ENCODE data around the gene MAML2. TPM values are rescaled to one million over a fixed set of nuclear protein-coding genes. Genes with fewer than 3 reads are reported as not detected.
A peak's percentile ranks its signal among the peaks of the same experiment; 100 is the strongest.

MAML2 gene
- total RNA-seq, 1 donor from 2014 or later: 3.8 TPM

GRCh38 chr11:96027021-96027420 is 316.0 kb downstream of the MAML2 start:
- Mint-ChIP-seq H3K27me3 (ENCODE audit: insufficient read depth, low read depth) (no peaks in the 10 kb centered on the region), H3K4me3 (no peak overlapping the region)
- no peak overlapping the region for H3K9ac ChIP-seq

GRCh38 chr11:96026310-96026709 is 316.7 kb downstream of the MAML2 start:
- no peak overlapping the region for H3K27ac ChIP-seq
- H3K4me3 Mint-ChIP-seq: no peak overlapping the region
- no peak overlapping the region for H3K9ac ChIP-seq
- H3K27ac Mint-ChIP-seq: no peak overlapping the region
- no peaks in the 10 kb centered on the region for H3K36me3 ChIP-seq
- H3K27me3 Mint-ChIP-seq (ENCODE audit: insufficient read depth, low read depth): no peaks in the 10 kb centered on the region
- H3K79me2 ChIP-seq (ENCODE audit: low read depth): no peaks in the 10 kb centered on the region
- H3K4me2 ChIP-seq: no peak overlapping the region
- H3K9me3 Mint-ChIP-seq: no peaks in the 10 kb centered on the region
- H3K4me1 ChIP-seq: peaks cover 9% of the 10 kb centered on the region
- no peaks in the 10 kb centered on the region for H4K20me1 ChIP-seq (ENCODE audit: low read depth)
- H3K4me3 ChIP-seq: no peak overlapping the region
- H3K9me3 ChIP-seq (ENCODE audit: low read depth): no peaks in the 10 kb centered on the region
- no peaks in the 10 kb centered on the region for H3K27me3 ChIP-seq
- no peak for DNase-seq (ENCODE audit: low spot score)
- TF ChIP-seq EZH2phosphoT487 (IDR thresholded peaks at IDR 0.05) (no peak), CTCF (IDR thresholded peaks at IDR 0.05) (no peak), EZH2 (IDR thresholded peaks at IDR 0.05) (no peak)
- no peaks in the 10 kb centered on the region for H3K36me3 Mint-ChIP-seq
- peaks cover 7% of the 10 kb centered on the region for H3K4me1 Mint-ChIP-seq
- H3F3A ChIP-seq (ENCODE audit: low read depth): no peaks in the 10 kb centered on the region
- H2AFZ ChIP-seq (replicated peaks): no peak overlapping the region

More at GRCh38 chr11:96027021-96027420, 316.0 kb downstream of the MAML2 start:
- no peaks in the 10 kb centered on the region for H3K79me2 ChIP-seq (ENCODE audit: low read depth)
- no peak overlapping the region for H2AFZ ChIP-seq (replicated peaks)
- no peak overlapping the region for H3K27ac ChIP-seq
- peaks cover 7% of the 10 kb centered on the region for H3K4me1 ChIP-seq
- H3K4me1 Mint-ChIP-seq: peaks cover 6% of the 10 kb centered on the region
- H3F3A ChIP-seq (ENCODE audit: low read depth): no peaks in the 10 kb centered on the region
- H3K27me3 ChIP-seq: no peaks in the 10 kb centered on the region
- H3K36me3 Mint-ChIP-seq: no peaks in the 10 kb centered on the region
- H3K4me3 ChIP-seq: no peak overlapping the region
- no peak for DNase-seq (ENCODE audit: low spot score)
- H3K36me3 ChIP-seq: no peaks in the 10 kb centered on the region
- no peak overlapping the region for H3K4me2 ChIP-seq
- H3K9me3 ChIP-seq (ENCODE audit: low read depth): no peaks in the 10 kb centered on the region
- H4K20me1 ChIP-seq (ENCODE audit: low read depth): no peaks in the 10 kb centered on the region
- no peak overlapping the region for H3K27ac Mint-ChIP-seq
- TF ChIP-seq CTCF (IDR thresholded peaks at IDR 0.05) (no peak), EZH2 (IDR thresholded peaks at IDR 0.05) (no peak), EZH2phosphoT487 (IDR thresholded peaks at IDR 0.05) (no peak)
- no peaks in the 10 kb centered on the region for H3K9me3 Mint-ChIP-seq

GRCh38 chr11:96024666-96025065 is 318.3 kb downstream of the MAML2 start:
- H3K4me1 Mint-ChIP-seq: peaks cover 14% of the 10 kb centered on the region
- no peak overlapping the region for H3K4me3 ChIP-seq
- H3K27me3 ChIP-seq: no peaks in the 10 kb centered on the region
- H3F3A ChIP-seq (ENCODE audit: low read depth): no peaks in the 10 kb centered on the region
- no peaks in the 10 kb centered on the region for H3K79me2 ChIP-seq (ENCODE audit: low read depth)
- no peak overlapping the region for H3K9ac ChIP-seq
- DNase-seq (ENCODE audit: low spot score): no peak
- H3K36me3 Mint-ChIP-seq: no peaks in the 10 kb centered on the region
- H3K27ac ChIP-seq: no peak overlapping the region
- H3K27ac Mint-ChIP-seq: peak overlapping the region; percentile 21
- no peak overlapping the region for H3K4me3 Mint-ChIP-seq
- no peaks in the 10 kb centered on the region for H3K9me3 Mint-ChIP-seq
- H3K4me2 ChIP-seq: no peak overlapping the region
- H4K20me1 ChIP-seq (ENCODE audit: low read depth): no peaks in the 10 kb centered on the region
- peaks cover 9% of the 10 kb centered on the region for H3K4me1 ChIP-seq
- no peaks in the 10 kb centered on the region for H3K9me3 ChIP-seq (ENCODE audit: low read depth)
- no peak for TF ChIP-seq EZH2phosphoT487 (IDR thresholded peaks at IDR 0.05)
- no peak for TF ChIP-seq EZH2 (IDR thresholded peaks at IDR 0.05)
- TF ChIP-seq CTCF (IDR thresholded peaks at IDR 0.05): no peak
- H2AFZ ChIP-seq (replicated peaks): no peak overlapping the region
- no peaks in the 10 kb centered on the region for H3K36me3 ChIP-seq
- no peaks in the 10 kb centered on the region for H3K27me3 Mint-ChIP-seq (ENCODE audit: insufficient read depth, low read depth)

Measured in neural progenitor cell (in vitro differentiated cells).